GM12878 (cell line): ENCODE results near the gene SFR1. TPM values are rescaled to one million over a fixed set of nuclear protein-coding genes. Genes with fewer than 3 reads are reported as not detected.
A peak's percentile ranks its signal among the peaks of the same experiment; 100 is the strongest.

Experiments used
- ATAC-seq: fragments of 200-7000 bp; cut with Tn5 transposase; 3 replicates; pipeline ENCODE4 v1.9.1; 2020; ENCODE audit warnings: mild to moderate bottlenecking, moderate library complexity
- BruUV-seq: library from RNA; stranded (reverse); fragments of 400-500 nt; replicated peaks from 2 replicates; lab custom pipeline; 2021; lab: Mats Ljungman, UMichigan
- CTCF ChIA-PET: fragments of 300-600 bp; sonication (Branson Sonifier 250); formaldehyde crosslinking; extraction: SDS; loops from one replicate; lab custom pipeline; 2021; ENCODE audit warnings: inconsistent platforms; lab: Yijun Ruan, JAX
- POLR2A ChIA-PET: fragments of 350-600 bp; formaldehyde crosslinking; extraction: SDS; loops from one replicate; lab custom pipeline; 2021; ENCODE audit warnings: inconsistent platforms; lab: Charles Lee
- RAD21 ChIA-PET: fragments of 300-600 bp; sonication (Branson Sonifier 250); formaldehyde crosslinking; loops from one replicate; lab custom pipeline; 2023; ENCODE audit warnings: antibody characterized with exemption; ENCODE audit not compliant: unreplicated experiment; lab: Charles Lee
- SMC1A ChIA-PET: fragments of 300-600 bp; sonication (Branson Sonifier 250); formaldehyde crosslinking; loops from one replicate; lab custom pipeline; 2023; ENCODE audit not compliant: unreplicated experiment, uncharacterized antibody; lab: Charles Lee
- DNase-seq: peaks from one replicate; pipeline ENCODE4 v3.0.0-alpha.2; 2011; ENCODE audit warnings: low read depth, low spot score
- FAIRE-seq: peaks from 3 replicates; lab custom pipeline; 2011; peaks lifted over from hg19 to GRCh38; lab: Jason Lieb, UNC
- H2AFZ ChIP-seq: 2 replicates; pipeline ENCODE4 v1.6.0; 2011; ENCODE audit warnings: low read depth, low read length, control low read depth; ENCODE audit not compliant: control insufficient read depth
- H3K27ac ChIP-seq: 2 replicates; pipeline ENCODE4 v1.5.1; 2011; ENCODE audit warnings: control low read depth; ENCODE audit not compliant: control insufficient read depth, insufficient read depth
- H3K27me3 ChIP-seq, 2 experiments: replicated peaks in 1 of 2; 2 replicates each; pipeline versions ENCODE4 v1.6.0 to v1.6.1; 2011; ENCODE audit warnings: low read length in 1 of 2; ENCODE audit not compliant: control insufficient read depth in 2 of 2, insufficient read depth in 2 of 2
- H3K36me3 ChIP-seq, 2 experiments: 2 replicates each; pipeline ENCODE4 v1.5.1; 2011; ENCODE audit warnings: low read length in 1 of 2; ENCODE audit not compliant: control insufficient read depth in 2 of 2, insufficient read depth in 2 of 2
- H3K4me1 ChIP-seq: 2 replicates; pipeline ENCODE4 v1.6.1; 2011; ENCODE audit warnings: mild to moderate bottlenecking, low read length, moderate library complexity, mixed read lengths; ENCODE audit not compliant: control insufficient read depth, insufficient read depth
- H3K4me2 ChIP-seq: 2 replicates; pipeline ENCODE4 v1.6.0; 2011; ENCODE audit warnings: control low read depth; ENCODE audit not compliant: control insufficient read depth, insufficient read depth
- H3K4me3 ChIP-seq: fragments of 200-600 bp; sonication (generic); 2 replicates; pipeline ENCODE4 v1.5.1; 2016
- H3K79me2 ChIP-seq: 2 replicates; pipeline ENCODE4 v1.6.0; 2011; ENCODE audit warnings: low read length; ENCODE audit not compliant: control insufficient read depth, insufficient read depth
- H3K9ac ChIP-seq: 2 replicates; pipeline ENCODE4 v1.8.0; 2011; ENCODE audit warnings: low read length, control low read depth, mixed read lengths; ENCODE audit not compliant: control insufficient read depth, insufficient read depth
- H3K9me3 ChIP-seq: replicated peaks from 3 replicates; pipeline ENCODE4 v1.5.1; 2011; ENCODE audit warnings: mild to moderate bottlenecking, low read length; ENCODE audit not compliant: control insufficient read depth, insufficient read depth
- H4K20me1 ChIP-seq: 2 replicates; pipeline ENCODE4 v1.6.0; 2011; ENCODE audit not compliant: control insufficient read depth, insufficient read depth
- BHLHE40 ChIP-seq, 2 experiments: fragments of 450-650 bp in 1 of 2; IDR thresholded peaks; 2 replicates each; pipeline ENCODE4 v1.6.1; 2011 to 2017; ENCODE audit warnings: low read depth in 2 of 2, borderline replicate concordance in 1 of 2, improper control_type of control experiment in 1 of 2, low read length in 1 of 2, mild to moderate bottlenecking in 1 of 2
- CBFB ChIP-seq: IDR thresholded peaks from 2 replicates; pipeline ENCODE4 v1.6.1; 2016; ENCODE audit warnings: antibody characterized with exemption, low read depth
- CREB1 ChIP-seq: IDR thresholded peaks from 2 replicates; pipeline ENCODE4 v1.6.1; 2012; ENCODE audit warnings: low read depth, mild to moderate bottlenecking, inconsistent platforms
- GATAD2B ChIP-seq: fragments of 450-650 bp; conservative IDR thresholded peaks from 2 replicates; pipeline ENCODE4 v1.6.1; 2017; ENCODE audit warnings: low read depth, mild to moderate bottlenecking, moderate library complexity
- IKZF2 ChIP-seq, 2 experiments: fragments of 450-650 bp; IDR thresholded peaks; 2 replicates each; pipeline ENCODE4 v1.6.1; 2017; ENCODE audit warnings: mild to moderate bottlenecking in 2 of 2, moderate library complexity in 2 of 2
- PAX8 ChIP-seq: fragments of 450-650 bp; IDR thresholded peaks from 2 replicates; pipeline ENCODE4 v1.6.1; 2017; ENCODE audit warnings: mild to moderate bottlenecking, moderate library complexity
- POLR2AphosphoS5 ChIP-seq: IDR thresholded peaks from 2 replicates; pipeline ENCODE4 v1.6.1; 2011; ENCODE audit warnings: mild to moderate bottlenecking, low read length, inconsistent platforms
- RELA ChIP-seq: fragments of 450-650 bp; IDR thresholded peaks from 2 replicates; pipeline ENCODE4 v1.8.0; 2014; ENCODE audit warnings: borderline replicate concordance; ENCODE audit not compliant: partially characterized antibody
- RUNX3 ChIP-seq: IDR thresholded peaks from 2 replicates; pipeline ENCODE4 v1.6.1; 2012; ENCODE audit warnings: low read length, inconsistent platforms
- SIN3A ChIP-seq: IDR thresholded peaks from 2 replicates; pipeline ENCODE4 v1.6.1; 2012; ENCODE audit warnings: low read depth, low read length, improper control_type of control experiment
- SIX5 ChIP-seq: IDR thresholded peaks from 2 replicates; pipeline ENCODE4 v1.6.1; 2011; ENCODE audit warnings: mild to moderate bottlenecking, low read depth, low read length, moderate library complexity; ENCODE audit not compliant: severe bottlenecking
- TCF12 ChIP-seq: IDR thresholded peaks from 2 replicates; pipeline ENCODE4 v1.6.1; 2011; ENCODE audit warnings: low read depth, mild to moderate bottlenecking, low read length
- WGBS: methylation state at CpG from one replicate; pipeline ENCODE4 v1.1.6; 2016; ENCODE audit warnings: low lambda C conversion rate; ENCODE audit not compliant: insufficient replicate concordance, insufficient coverage; ENCODE audit errors: missing lambda C conversion rate; 5-methylcytosine and 5-hydroxymethylcytosine counted together
- in situ Hi-C: fragments of 300-500 bp; cut with MboI; formaldehyde crosslinking; loops from 9 replicates; pipeline ENCODE4 v1.14.3; 2018; ENCODE audit warnings: mixed read lengths
- intact Hi-C: fragments of 100-400 bp; cut with micrococcal nuclease; formaldehyde crosslinking; loops from one replicate; pipeline ENCODE4 v1.14.2; 2022; ENCODE audit not compliant: unreplicated experiment
- polyA plus RNA-seq, 11 experiments: library from polyadenylated mRNA; depleted of rRNA in 4 of 11; unstranded in 6 of 11; stranded (reverse) in 5 of 11; fragments of >200 nt; fragmentation: Nextera tagmentation in 4 of 11; fragmentation: Illumina TruSeq in 1 of 11; extraction: Ambion mirVana in 4 of 11; extraction: Trizol in 1 of 11; gene quantifications; 1 replicate in 1 of 11; 2 replicates in 10 of 11; pipeline versions ENCODE4 v1.2.1 to v1.2.3, GENCODE V29; 2011 to 2016; ENCODE audit warnings: inconsistent platforms in 2 of 11, missing spikeins in 2 of 11, low read depth in 1 of 11
- total RNA-seq, 4 experiments: library from RNA; depleted of rRNA in 3 of 4; stranded (reverse); fragments of >200 nt in 3 of 4; fragmentation: Illumina TruSeq in 1 of 4; extraction: Trizol in 1 of 4; gene quantifications; 2 replicates each; pipeline versions ENCODE4 v1.2.1 to v1.2.3, GENCODE V29; 2013 to 2021
- TF ChIP-seq, protein P1 (sequence below): fragments of 450-650 bp; IDR thresholded peaks from 2 replicates; pipeline ENCODE4 v1.6.1; 2018; ENCODE audit warnings: borderline replicate concordance, mild to moderate bottlenecking; ENCODE audit not compliant: partially characterized antibody
- TF ChIP-seq, protein P2 (sequence below): IDR thresholded peaks from 2 replicates; pipeline ENCODE4 v1.6.1; 2012; ENCODE audit warnings: low read depth, low read length, improper control_type of control experiment
- TF ChIP-seq, protein P3 (sequence below): fragments of 450-650 bp; IDR thresholded peaks from 2 replicates; pipeline ENCODE4 v1.6.1; 2017; ENCODE audit warnings: low read depth, mild to moderate bottlenecking, moderate library complexity

Gene SFR1
- total and polyA plus RNA-seq, 10 of the 15 experiments (the other 5 are each of a cell fraction or from before 2014, with no cell fraction given), result 6.9 to 31.5 (median 14.9) TPM

DNA sequence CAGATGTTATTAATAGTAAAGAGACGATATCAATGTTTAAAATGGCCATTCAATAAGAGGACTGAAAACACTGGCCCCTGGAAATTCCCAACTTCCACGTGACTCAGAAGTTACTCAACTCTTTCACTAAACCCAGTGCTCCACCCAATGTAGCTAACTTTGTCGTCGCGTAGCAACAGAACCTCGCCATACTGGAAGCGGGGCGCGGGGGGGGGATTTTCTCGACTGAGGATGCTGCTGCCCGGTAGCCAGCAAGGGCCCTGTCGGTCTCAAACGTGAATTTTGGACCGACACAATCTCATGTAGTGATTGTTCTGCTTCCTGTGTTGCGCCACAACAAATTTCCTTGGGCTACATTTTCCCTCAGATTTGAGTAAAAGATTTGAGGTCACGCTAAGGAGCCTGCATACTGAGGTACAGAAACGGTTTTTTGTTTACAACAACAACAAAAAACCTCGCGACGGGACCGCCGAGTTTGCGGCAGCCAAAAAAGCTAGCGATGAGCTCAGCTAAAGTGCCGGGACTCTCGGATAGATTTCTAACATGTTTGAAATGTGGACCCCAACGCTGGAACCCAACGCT is 977 bp upstream of the SFR1 start:
- Histone ChIP-seq H3K4me3 (peak overlapping the region; percentile 87), H3K79me2 (peaks cover 8% of the 10 kb centered on the region; the same call in 1 of the 2 replicates), H4K20me1 (no peaks in the 10 kb centered on the region), H3K27ac (peak overlapping the region; percentile 94), H3K4me1 (peaks cover 11% of the 10 kb centered on the region; the same call in 1 of the 2 replicates), H3K27me3 (no peaks in the 10 kb centered on the region; a peak in 1 of 4 replicates), H2AFZ (peak overlapping the region; percentile 95), H3K9me3 (no peaks in the 10 kb centered on the region), H3K9ac (peak overlapping the region; percentile 99), H3K36me3 (no peaks in the 10 kb centered on the region), H3K4me2 (peak overlapping the region; percentile 94)
- SMC1A ChIA-PET, result interaction anchor here (0.6 to 6.3 kb wide), 17 partner anchors 8 to 425 kb away, joined by 3 to 58 read pairs (median 4); no protein-coding TSS in a partner anchor
- DNase-seq, result peak; percentile 71
- intact Hi-C loops (loop anchor here (1.0 to 10.0 kb wide), 7 partner anchors 139 to 426 kb away; partner anchors contain the start of genes CFAP58, GSTO2, SLK and STN1), in situ Hi-C loops (loop anchor here (5.0 kb wide), 1 partner anchor 154 kb away; the partner anchor contains the start of gene SLK)
- TSS peak; percentile 97 for BruUV-seq
- peak; percentile 74 for ATAC-seq
- peak; percentile 95 for FAIRE-seq
- under 1% methylated on average over 28 of the region's 28 CpGs for WGBS
- RAD21 ChIA-PET, result interaction anchor here (0.7 to 6.2 kb wide), 18 partner anchors 9 to 233 kb away, joined by 3 to 46 read pairs (median 5); no protein-coding TSS in a partner anchor
- POLR2A ChIA-PET, result interaction anchor here (0.6 to 4.3 kb wide), 19 partner anchors 10 to 1408 kb away, joined by 3 to 36 read pairs (median 5); partner anchors contain the start of genes GSTO1, ITPRIP and SLK
- CTCF ChIA-PET, result interaction anchor here (0.7 to 9.4 kb wide), 20 partner anchors 8 to 409 kb away, joined by 3 to 151 read pairs (median 6); no protein-coding TSS in a partner anchor
- TF ChIP-seq, protein P1, sequence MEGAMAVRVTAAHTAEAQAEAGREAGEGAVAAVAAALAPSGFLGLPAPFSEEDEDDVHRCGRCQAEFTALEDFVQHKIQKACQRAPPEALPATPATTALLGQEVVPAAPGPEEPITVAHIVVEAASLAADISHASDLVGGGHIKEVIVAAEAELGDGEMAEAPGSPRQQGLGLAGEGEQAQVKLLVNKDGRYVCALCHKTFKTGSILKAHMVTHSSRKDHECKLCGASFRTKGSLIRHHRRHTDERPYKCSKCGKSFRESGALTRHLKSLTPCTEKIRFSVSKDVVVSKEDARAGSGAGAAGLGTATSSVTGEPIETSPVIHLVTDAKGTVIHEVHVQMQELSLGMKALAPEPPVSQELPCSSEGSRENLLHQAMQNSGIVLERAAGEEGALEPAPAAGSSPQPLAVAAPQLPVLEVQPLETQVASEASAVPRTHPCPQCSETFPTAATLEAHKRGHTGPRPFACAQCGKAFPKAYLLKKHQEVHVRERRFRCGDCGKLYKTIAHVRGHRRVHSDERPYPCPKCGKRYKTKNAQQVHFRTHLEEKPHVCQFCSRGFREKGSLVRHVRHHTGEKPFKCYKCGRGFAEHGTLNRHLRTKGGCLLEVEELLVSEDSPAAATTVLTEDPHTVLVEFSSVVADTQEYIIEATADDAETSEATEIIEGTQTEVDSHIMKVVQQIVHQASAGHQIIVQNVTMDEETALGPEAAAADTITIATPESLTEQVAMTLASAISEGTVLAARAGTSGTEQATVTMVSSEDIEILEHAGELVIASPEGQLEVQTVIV, result no peak
- TF ChIP-seq SIN3A (peak; percentile 59; the same call in 1 of the 2 replicates), CBFB (no peak), SIX5 (no peak), POLR2AphosphoS5 (peak; percentile 22; the same call in 1 of the 2 replicates), RELA (peak; percentile 88), IKZF2 (IDR thresholded peaks at IDR 0.05) (peak in 1 of 2 experiments; percentile 50; a peak in 1 of 4 replicates), GATAD2B (0 out of 2 replicates have a peak, but pooled peaks have one; percentile 35), TCF12 (0 out of 2 replicates have a peak, but pooled peaks have one; percentile 22), BHLHE40 (IDR thresholded peaks at IDR 0.05; ENCODE audit: borderline replicate concordance in 1 of 2, low read depth in 2 of 2, low read length in 1 of 2) (peak; percentile 66 to 68; a peak in 1 of 4 replicates), RUNX3 (0 out of 2 replicates have a peak, but pooled peaks have one; percentile 1), PAX8 (0 out of 2 replicates have a peak, but pooled peaks have one; percentile 26), CREB1 (0 out of 2 replicates have a peak, but pooled peaks have one; percentile 9)
- TF ChIP-seq, protein P2, sequence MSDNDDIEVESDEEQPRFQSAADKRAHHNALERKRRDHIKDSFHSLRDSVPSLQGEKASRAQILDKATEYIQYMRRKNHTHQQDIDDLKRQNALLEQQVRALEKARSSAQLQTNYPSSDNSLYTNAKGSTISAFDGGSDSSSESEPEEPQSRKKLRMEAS, result peak; percentile 43; the same call in 1 of the 2 replicates
- TF ChIP-seq, protein P3, sequence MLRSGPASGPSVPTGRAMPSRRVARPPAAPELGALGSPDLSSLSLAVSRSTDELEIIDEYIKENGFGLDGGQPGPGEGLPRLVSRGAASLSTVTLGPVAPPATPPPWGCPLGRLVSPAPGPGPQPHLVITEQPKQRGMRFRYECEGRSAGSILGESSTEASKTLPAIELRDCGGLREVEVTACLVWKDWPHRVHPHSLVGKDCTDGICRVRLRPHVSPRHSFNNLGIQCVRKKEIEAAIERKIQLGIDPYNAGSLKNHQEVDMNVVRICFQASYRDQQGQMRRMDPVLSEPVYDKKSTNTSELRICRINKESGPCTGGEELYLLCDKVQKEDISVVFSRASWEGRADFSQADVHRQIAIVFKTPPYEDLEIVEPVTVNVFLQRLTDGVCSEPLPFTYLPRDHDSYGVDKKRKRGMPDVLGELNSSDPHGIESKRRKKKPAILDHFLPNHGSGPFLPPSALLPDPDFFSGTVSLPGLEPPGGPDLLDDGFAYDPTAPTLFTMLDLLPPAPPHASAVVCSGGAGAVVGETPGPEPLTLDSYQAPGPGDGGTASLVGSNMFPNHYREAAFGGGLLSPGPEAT, result peak; percentile 84
